Activated effector memory CD4-positive, alpha-beta T cell treated with anti-CD3 and anti-CD28 coated beads, Interleukin-2, amount 50 U/mL, for 16 hours (primary cell): ENCODE measurements around the gene GET3.

Source experiments
- DNase-seq: peaks from one replicate; pipeline ENCODE4 v3.0.0-alpha.2; 2020

The GET3 gene

GRCh38 chr19:12754465-12755196 is 17.3 kb downstream of the GET3 start:
- no peak for DNase-seq

DNA sequence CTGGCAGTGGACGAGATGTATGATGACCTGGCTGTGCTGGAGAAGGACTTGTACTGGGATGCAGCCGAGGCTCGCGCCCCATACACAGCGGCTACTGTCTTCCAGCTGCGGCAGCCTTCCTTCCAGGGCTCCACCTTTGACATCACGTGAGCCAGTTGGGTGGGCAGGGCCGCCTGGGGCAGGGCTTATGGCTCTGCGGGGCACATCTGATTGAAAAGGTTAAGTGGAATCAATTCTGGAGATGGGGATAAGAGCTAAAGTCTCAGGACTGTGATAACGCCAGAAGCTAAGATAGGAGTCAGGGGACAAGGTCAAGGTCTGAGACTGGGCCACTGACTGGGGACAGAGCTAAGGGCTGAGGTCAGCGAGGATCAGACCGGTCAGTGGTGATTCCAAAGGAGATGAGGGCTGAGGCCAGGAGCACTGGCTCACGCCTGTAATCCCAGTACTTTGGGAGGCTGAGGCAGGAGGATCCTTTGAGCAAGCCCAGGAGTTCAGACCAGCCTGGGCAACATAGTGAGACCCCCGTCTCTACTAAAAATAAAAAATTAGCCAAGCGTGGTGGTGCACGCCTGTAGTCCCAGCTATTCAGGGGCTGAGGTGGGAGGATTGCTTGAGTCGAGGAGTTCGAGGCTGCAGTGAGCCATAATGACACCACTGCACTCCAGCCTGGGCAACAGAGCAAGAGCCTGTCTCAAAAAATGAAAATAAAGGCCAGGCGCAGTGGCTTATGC is 19.0 kb downstream of the GET3 start:
- no peak for DNase-seq

DNA sequence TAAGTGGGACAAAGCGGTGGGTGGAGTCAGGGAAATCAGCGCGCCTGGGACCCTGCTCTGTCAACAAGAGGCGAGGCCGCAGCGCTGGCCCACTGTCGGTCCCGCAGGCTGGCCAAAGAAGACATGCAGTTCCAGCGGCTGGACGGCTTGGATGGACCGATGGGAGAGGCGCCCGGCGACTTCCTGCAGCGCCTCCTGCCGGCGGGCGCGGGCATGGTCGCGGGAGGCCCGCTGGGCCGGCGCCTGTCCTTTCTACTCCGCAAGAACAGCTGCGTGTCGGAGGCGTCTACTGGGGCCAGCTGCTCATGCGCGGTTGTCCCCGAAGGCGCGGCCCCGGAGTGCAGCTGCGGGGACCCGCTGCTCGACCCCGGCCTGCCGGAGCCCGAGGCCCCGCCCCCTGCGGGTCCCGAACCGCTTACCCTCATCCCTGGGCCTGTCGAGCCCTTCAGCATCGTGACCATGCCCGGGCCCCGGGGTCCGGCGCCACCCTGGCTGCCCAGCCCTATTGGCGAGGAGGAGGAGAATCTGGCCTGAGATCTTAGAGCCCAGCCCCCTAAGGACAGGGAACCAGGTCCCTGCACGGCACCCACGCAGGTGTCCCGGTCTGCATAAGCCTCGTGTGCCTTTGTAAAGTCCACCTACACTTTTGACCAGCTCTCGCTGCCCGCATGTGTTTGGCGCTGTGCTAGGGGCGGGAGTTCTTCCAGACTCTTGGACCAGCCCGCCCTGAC is 20.4 kb downstream of the GET3 start:
- DNase-seq, result peak; percentile 88

- no peak for DNase-seq
Observed at GRCh38 chr19:12759686-12760085, 22.4 kb downstream of the GET3 start.

DNA sequence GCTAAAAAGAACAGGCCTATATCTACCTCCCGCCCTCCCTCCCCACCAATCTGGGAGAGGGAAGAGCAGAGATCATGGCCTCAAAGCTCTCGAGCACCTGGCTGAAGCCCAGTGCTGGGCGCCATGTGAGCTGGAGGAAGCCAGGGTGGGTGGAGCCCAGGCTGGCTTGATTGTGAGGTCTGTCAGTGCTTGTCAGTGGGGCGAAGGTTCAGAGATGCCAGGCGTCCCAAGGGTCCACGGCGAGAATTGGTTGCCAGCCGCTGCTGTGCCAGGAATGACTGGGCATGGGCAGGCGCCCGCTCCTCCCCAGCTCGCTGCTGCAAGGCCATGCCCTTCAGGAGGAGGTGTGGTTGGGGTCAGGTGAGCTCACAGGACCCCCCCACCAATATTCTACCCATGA is 25.8 kb downstream of the GET3 start:
- no peak for DNase-seq

- no peak for DNase-seq
Observed at GRCh38 chr19:12764698-12765097, 27.4 kb downstream of the GET3 start.

- peak; percentile 90 for DNase-seq
Observed at GRCh38 chr19:12766051-12766521, 28.8 kb downstream of the GET3 start.

- no peak for DNase-seq
Observed at GRCh38 chr19:12767150-12767549, 29.9 kb downstream of the GET3 start.

DNA sequence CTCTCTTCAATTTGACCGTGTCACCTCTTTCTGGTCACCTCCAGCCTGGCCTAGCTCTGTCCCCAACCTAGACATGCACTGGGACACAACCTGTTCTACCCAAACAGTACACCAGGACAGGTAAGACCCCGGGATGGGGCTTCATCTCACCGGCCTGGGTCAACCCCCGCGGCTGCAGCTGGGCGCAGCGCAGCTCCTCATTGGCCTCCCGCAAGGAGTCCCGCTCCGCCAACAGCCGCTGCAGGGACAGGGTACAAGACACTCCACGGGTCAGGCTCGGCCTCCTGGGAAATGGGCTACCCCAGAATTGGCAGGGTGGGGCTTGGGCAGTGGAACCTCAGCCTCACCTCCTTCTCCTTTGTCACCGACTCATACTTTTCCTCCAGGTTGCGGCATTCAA is 30.4 kb downstream of the GET3 start:
- DNase-seq, result no peak

GRCh38 chr19:12769689-12770088 is 32.4 kb downstream of the GET3 start:
- peak; percentile 89 for DNase-seq

DNA sequence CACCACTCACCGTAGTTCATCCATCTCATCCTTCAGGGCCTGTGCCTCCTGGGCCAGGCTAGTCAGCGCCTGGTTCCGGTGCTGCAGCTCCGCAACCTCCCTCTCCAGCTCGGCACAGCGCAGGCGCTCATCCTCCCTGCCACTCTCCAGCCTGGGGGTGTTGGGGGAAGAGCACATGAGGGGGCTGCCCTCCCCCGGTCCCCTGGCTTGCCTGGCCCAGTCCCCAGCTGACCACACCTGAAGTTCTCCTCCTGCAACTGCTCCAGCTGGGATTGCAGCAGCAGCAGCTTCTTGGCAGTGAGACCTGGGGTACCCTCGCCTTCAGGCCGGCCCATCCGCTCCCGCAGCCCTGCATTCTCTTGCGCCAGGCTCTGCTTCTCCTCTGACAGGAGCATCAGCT is 33.6 kb downstream of the GET3 start:
- DNase-seq, result no peak

- no peak for DNase-seq
Observed at GRCh38 chr19:12772323-12772722, 35.0 kb downstream of the GET3 start.

DNA sequence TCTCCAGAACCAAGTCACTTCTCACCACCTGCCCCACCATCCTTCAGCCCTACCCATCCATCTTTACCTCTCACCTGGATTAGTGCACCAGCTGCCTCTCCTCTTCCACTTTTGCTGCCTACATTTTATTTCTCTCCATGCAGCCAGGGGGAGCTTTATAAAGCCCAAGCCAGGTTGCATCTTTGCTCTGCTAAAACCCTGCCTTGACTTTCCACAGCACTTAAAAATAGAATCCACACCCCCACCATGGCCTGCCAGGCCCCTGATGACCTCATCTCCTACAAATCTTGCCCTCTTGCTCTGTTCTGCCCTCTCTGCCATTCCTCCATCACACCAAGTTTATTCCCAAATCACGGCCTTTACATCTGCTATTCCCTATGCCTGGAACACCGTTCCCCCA is 36.3 kb downstream of the GET3 start:
- no peak for DNase-seq

- DNase-seq, result peak; percentile 80
Observed at GRCh38 chr19:12774588-12775555, 37.6 kb downstream of the GET3 start, which contains the start of gene HOOK2. Gene HOOK2, minus strand, starts transcription at chr19:12775552. Its CDS starts 103 bp downstream, at chr19:12775449.

DNA sequence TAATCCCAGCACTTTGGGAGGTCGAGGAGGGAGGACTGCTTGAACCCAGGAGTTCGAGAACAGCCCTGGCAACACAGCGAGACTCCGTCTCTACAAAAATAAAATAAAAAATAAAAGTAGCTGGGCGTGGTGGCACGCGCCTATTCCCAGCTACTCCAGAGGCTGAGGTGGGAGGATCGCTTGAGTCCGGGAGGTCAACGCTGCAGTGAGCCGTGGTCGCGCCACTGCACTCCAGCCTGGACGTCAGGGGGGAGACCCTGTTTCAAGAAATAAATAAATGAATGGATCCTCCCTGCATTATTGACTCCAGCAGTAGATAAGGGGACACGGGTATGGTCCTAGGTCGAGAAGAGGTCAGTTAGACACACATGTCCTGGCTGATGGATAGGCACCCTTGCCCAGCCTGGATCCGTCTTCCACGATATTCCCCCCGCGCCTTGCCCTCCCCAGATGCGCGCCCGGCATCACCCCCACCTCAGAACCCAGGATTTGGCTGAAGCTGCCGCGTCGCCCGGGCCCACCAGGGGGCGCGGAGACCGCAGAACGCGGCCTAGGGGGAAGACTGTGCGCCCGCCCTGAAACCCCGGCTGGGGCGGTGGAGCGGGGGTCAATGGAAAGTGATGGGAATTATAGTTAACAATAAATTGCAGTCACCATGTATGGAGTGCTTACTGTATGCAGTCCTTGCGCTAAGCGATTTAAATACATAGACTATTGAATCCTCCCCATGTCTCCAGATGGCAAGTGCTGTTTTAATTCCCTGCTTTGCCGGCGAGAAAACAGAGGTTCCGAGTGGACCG is 40.1 kb downstream of the GET3 start:
- DNase-seq, result peak; percentile 94

DNA sequence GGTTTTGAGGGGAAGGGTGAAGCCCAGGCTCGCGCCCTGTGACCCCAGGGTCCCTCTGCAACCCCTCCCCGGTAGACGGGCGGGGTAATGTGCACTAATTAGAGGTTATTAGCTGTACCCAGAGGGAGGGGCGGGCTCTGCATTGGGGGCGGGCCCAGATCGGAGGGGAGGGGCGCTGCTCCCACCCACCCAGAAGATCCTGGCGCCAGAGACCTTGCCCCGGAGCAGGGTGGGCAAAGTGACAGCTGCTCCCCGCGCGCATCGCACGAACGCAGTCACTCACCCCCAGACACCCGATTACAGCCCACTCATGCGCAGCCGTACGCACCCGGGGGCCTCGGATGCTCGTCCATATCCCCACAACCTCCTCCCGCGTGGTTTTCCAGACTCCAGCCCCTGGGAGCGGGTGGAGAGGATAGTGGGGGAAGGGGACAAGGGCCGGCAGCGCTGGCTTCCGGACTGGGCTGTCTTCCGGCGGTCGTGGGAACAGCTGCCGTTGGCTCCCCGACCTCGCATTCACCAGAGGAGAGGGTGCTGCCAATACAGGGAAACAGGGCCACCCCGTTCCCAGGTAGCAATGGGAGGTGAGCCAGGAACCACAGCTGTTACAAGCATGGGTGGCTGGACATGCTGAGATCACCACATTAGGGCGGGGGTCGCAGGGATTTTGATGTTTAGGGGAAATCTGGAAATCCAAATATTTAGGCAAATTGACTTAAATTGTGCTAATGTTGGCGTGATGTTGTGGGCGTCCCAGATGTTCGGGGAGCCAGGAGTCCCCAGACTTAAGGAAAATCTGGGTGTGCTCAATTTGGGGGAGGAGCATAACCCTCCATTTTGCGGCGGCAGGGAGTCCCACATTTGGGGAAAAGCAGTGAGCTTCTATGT is 41.0 kb downstream of the GET3 start:
- DNase-seq, result peak; percentile 78

DNA sequence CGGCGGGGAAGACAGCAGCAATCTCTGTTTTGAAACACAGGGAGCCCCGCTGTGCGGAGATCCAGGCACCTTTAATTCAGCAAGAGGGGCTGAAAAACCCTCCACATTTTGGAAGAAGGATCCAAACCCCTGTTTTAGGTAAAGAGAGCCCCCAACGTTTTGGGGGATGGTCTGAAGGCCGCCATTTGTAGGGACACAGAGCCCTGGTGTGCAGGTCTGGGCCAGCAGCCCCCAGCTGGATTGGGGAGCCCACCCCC is 41.5 kb downstream of the GET3 start:
- no peak for DNase-seq

- DNase-seq, result no peak
Observed at GRCh38 chr19:12779162-12779993, 42.1 kb downstream of the GET3 start.

DNA sequence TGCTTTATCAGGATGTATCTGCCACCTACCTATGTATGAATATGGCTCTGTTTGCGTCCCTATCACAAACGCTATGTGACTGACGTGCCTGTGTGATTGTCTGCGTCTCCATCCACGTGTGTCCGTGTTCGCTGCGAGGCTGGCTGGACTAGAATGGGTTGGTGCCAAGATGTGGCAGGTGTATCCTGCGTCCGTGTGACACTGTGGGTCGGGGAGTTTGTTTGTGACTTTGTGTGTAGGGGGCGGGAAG is 44.8 kb downstream of the GET3 start:
- no peak for DNase-seq
